Large intestine (tissue), 3 donors: Measurements from ENCODE around the gene LHX2. TPM values are rescaled to one million over a fixed set of nuclear protein-coding genes. Genes with fewer than 3 reads are reported as not detected.

Experiments
- DNase-seq, 2 donors: peaks; one replicate each; pipeline versions ENCODE4 v3.0.0 to v3.0.0-alpha.2; 2013
- H3K27ac ChIP-seq: one replicate; pipeline ENCODE4 v1.5.1; 2013; ENCODE audit warnings: low read length
- H3K27me3 ChIP-seq: 2 replicates; pipeline ENCODE4 v1.6.1; 2013; ENCODE audit warnings: low read length; ENCODE audit not compliant: control insufficient read depth, insufficient read depth
- H3K36me3 ChIP-seq: 2 replicates; pipeline ENCODE4 v1.6.1; 2013; ENCODE audit warnings: low read length; ENCODE audit not compliant: control insufficient read depth, insufficient read depth
- H3K4me1 ChIP-seq: one replicate; pipeline ENCODE4 v1.6.1; 2013; ENCODE audit warnings: low read length; ENCODE audit not compliant: control insufficient read depth, insufficient read depth
- H3K4me3 ChIP-seq: one replicate; pipeline ENCODE4 v1.5.1; 2013; ENCODE audit warnings: low read length
- H3K9me3 ChIP-seq: one replicate; pipeline ENCODE4 v1.6.1; 2013; ENCODE audit warnings: mild to moderate bottlenecking, low read depth, low read length, moderate library complexity; ENCODE audit not compliant: control insufficient read depth
- WGBS: methylation state at CpG from one replicate; pipeline ENCODE4 v1.1.5; 2013; ENCODE audit warnings: low lambda C conversion rate; ENCODE audit not compliant: insufficient coverage; 5-methylcytosine and 5-hydroxymethylcytosine counted together
- polyA plus RNA-seq: library from polyadenylated mRNA; unstranded; fragments of 120-200 nt; gene quantifications from one replicate; pipeline ENCODE4 v1.2.1, GENCODE V29; 2013

Gene LHX2
- polyA plus RNA-seq, 1 donor: 0.12 TPM

- Histone ChIP-seq H3K27me3 (peaks cover 91% of the 10 kb centered on the region), H3K9me3 (no peaks in the 10 kb centered on the region)
Observed at GRCh38 chr9:123999661-124000060, 11.9 kb upstream of the LHX2 start.

GRCh38 chr9:124000161-124000783 lies 11.3 kb upstream of the LHX2 start:
- Histone ChIP-seq H3K9me3 (no peaks in the 10 kb centered on the region), H3K27ac (no peak overlapping the region), H3K36me3 (no peaks in the 10 kb centered on the region), H3K4me3 (no peak overlapping the region), H3K4me1 (peaks cover 17% of the 10 kb centered on the region), H3K27me3 (peaks cover 92% of the 10 kb centered on the region)
- no peak for DNase-seq
- WGBS: 17% methylated on average over 3 of the region's 35 CpGs

More at GRCh38 chr9:123999661-124000060, 11.9 kb upstream of the LHX2 start:
- no peak for DNase-seq
- no peak overlapping the region for H3K27ac ChIP-seq
- no CpG with 5 or more reads among the region's 64 CpGs for WGBS
- no peak overlapping the region for H3K4me3 ChIP-seq
- H3K4me1 ChIP-seq: peaks cover 17% of the 10 kb centered on the region
- no peaks in the 10 kb centered on the region for H3K36me3 ChIP-seq

GRCh38 chr9:124000784-124001457 lies 10.6 kb upstream of the LHX2 start:
- Histone ChIP-seq H3K4me1 (peaks cover 17% of the 10 kb centered on the region), H3K9me3 (no peaks in the 10 kb centered on the region), H3K4me3 (no peak overlapping the region), H3K27me3 (peaks cover 92% of the 10 kb centered on the region), H3K27ac (no peak overlapping the region), H3K36me3 (no peaks in the 10 kb centered on the region)
- DNase-seq: no peak
- WGBS: no CpG with 5 or more reads among the region's 15 CpGs

GRCh38 chr9:124001458-124001799 lies 10.1 kb upstream of the LHX2 start:
- Histone ChIP-seq H3K27ac (no peak overlapping the region), H3K4me3 (no peak overlapping the region), H3K4me1 (peaks cover 17% of the 10 kb centered on the region), H3K27me3 (peaks cover 92% of the 10 kb centered on the region), H3K9me3 (no peaks in the 10 kb centered on the region), H3K36me3 (no peaks in the 10 kb centered on the region)
- DNase-seq: no peak
- no CpG with 5 or more reads among the region's 6 CpGs for WGBS

- no CpG with 5 or more reads among the region's 5 CpGs for WGBS
- Histone ChIP-seq H3K9me3 (no peaks in the 10 kb centered on the region), H3K36me3 (no peaks in the 10 kb centered on the region), H3K4me3 (no peak overlapping the region), H3K27ac (no peak overlapping the region), H3K4me1 (peaks cover 14% of the 10 kb centered on the region), H3K27me3 (peaks cover 92% of the 10 kb centered on the region)
- no peak for DNase-seq
Observed at GRCh38 chr9:124001866-124002525, 9.6 kb upstream of the LHX2 start.

GRCh38 chr9:124003636-124004349 lies 7.8 kb upstream of the LHX2 start:
- Histone ChIP-seq H3K9me3 (peaks cover 7% of the 10 kb centered on the region), H3K4me3 (no peak overlapping the region), H3K27me3 (peaks cover 92% of the 10 kb centered on the region), H3K4me1 (peaks cover 7% of the 10 kb centered on the region), H3K27ac (no peak overlapping the region), H3K36me3 (no peaks in the 10 kb centered on the region)
- no CpG with 5 or more reads among the region's 4 CpGs for WGBS
- no peak for DNase-seq

- Histone ChIP-seq H3K27ac (no peak overlapping the region), H3K4me3 (no peak overlapping the region), H3K36me3 (no peaks in the 10 kb centered on the region), H3K4me1 (peaks cover 6% of the 10 kb centered on the region), H3K27me3 (peaks cover 94% of the 10 kb centered on the region), H3K9me3 (peaks cover 10% of the 10 kb centered on the region)
- DNase-seq: no peak
- 0% methylated on average over 1 of the region's 4 CpGs for WGBS
Observed at GRCh38 chr9:124004593-124004992, 7.0 kb upstream of the LHX2 start.

- Histone ChIP-seq H3K36me3 (no peaks in the 10 kb centered on the region), H3K27me3 (peaks cover 99% of the 10 kb centered on the region), H3K9me3 (peaks cover 10% of the 10 kb centered on the region), H3K27ac (no peak overlapping the region), H3K4me3 (no peak overlapping the region), H3K4me1 (peaks cover 6% of the 10 kb centered on the region)
- no CpG with 5 or more reads among the region's 4 CpGs for WGBS
- no peak for DNase-seq
Observed at GRCh38 chr9:124005029-124005771, 6.4 kb upstream of the LHX2 start.

GRCh38 chr9:124006448-124007361 lies 4.9 kb upstream of the LHX2 start:
- Histone ChIP-seq H3K27me3 (peaks cover 99% of the 10 kb centered on the region), H3K27ac (no peak overlapping the region), H3K4me1 (peaks cover 10% of the 10 kb centered on the region), H3K4me3 (no peak overlapping the region), H3K9me3 (peaks cover 19% of the 10 kb centered on the region), H3K36me3 (no peaks in the 10 kb centered on the region)
- no CpG with 5 or more reads among the region's 13 CpGs for WGBS
- DNase-seq: peak in 1 of 2 donors; percentile 34
